Measurements from ENCODE around the gene PTGS2.
A peak's percentile ranks its signal among the peaks of the same experiment; 100 is the strongest.
"Not testable (repeated sequence)": the region's sequence is repeated elsewhere in the genome, so short reads cannot be mapped to it uniquely, and the experiment has no call there.

Gene PTGS2

DNA sequence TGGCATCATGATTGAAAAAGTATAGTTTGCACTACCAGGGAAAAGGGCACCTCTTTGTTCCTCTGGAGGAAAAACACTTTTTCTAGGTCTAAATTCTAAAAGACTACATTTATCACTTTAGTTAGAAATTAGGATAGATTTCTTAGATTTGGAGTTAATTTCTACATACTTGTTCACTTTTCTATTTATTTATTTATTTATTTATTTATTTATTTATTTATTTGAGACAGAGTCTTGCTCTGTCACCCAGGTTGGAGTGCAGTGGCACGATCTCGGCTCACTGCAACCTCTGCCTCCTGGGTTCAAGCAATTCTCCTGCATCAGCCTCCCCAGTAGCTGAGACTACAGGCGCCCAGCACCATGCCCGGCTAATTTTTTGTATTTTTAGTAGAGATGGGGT lies 32.2 kb downstream of the PTGS2 start:
- ATAC-seq, H3K4me3 Mint-ChIP-seq, H3K4me1 Mint-ChIP-seq, H3K27me3 Mint-ChIP-seq, H3K9me3 Mint-ChIP-seq, H3K27ac Mint-ChIP-seq, DNase-seq: not testable (repeated sequence)

DNA sequence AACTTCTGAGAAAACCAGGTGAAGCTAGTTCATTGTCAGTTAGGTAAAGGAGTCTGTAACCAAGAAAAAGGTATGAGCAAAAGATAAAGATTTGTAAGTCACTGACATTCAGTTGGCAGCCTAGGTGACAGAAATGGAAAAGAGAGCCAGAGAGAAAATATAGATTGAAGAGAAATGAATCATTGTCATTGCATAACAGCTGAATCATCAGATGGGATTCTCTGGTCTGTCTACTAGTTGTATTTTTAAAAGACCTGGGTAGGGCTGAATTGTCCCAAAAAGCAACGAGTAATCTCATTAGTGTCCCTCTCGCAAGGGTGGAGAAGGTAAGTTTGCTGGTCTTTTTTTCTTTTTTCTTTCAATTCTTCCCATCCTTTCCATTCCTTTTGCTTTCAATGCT lies 36.6 kb downstream of the PTGS2 start:
- H3K27me3 Mint-ChIP-seq = peaks cover 6% of the 10 kb centered on the region
- DNase-seq (no peak), ATAC-seq (no peak)

DNA sequence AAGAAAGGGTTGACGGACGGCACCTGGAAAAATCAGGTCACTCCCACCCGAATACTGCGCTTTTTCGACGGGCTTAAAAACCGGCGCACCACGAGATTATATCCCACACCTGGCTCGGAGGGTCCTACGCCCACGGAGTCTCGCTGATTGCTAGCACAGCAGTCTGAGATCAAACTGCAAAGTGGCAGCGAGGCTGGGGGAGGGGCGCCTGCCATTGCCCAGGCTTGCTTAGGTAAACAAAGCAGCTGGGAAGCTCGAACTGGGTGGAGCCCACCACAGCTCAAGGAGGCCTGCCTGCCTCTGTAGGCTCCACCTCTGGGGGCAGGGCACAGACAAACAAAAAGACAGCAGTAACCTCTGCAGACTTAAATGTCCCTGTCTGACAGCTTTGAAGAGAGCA lies 42.7 kb downstream of the PTGS2 start:
- H3K4me1 Mint-ChIP-seq, DNase-seq, H3K9me3 Mint-ChIP-seq, ATAC-seq, H3K27ac Mint-ChIP-seq, H3K4me3 Mint-ChIP-seq: not testable (repeated sequence)
- peaks cover 10% of the 10 kb centered on the region for H3K27me3 Mint-ChIP-seq

More for the DNA sequence above, 36.6 kb downstream of the PTGS2 start:
- H3K4me3 Mint-ChIP-seq = no peak overlapping the region
- no peaks in the 10 kb centered on the region for H3K9me3 Mint-ChIP-seq
- no peak overlapping the region for H3K27ac Mint-ChIP-seq
- no peaks in the 10 kb centered on the region for H3K4me1 Mint-ChIP-seq

DNA sequence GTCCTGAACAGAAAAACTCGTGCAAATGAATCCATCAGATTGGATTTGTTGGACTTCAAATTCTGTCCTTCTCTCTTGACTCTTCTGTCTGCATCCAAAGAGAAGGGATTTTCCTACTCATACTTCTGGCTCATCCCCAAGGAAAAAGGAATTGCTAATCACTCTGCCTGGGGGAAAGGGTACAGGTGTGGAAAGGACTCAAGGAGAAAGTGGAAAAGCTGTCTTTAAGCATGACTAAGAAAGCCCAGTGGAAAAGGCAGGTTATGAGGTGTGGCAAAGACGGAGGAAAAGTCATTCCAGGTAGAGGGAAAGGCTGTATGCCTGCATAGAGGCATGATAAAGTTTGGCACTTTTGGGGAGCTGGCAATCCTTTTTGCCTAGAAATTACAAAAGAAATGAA lies 43.4 kb downstream of the PTGS2 start:
- Mint-ChIP-seq H3K9me3 (peaks cover 0 to 4% of the 10 kb centered on the region in 2 donors), H3K4me1 (no peaks in the 10 kb centered on the region), H3K27me3 (peaks cover 10% of the 10 kb centered on the region), H3K27ac (no peak overlapping the region), H3K4me3 (no peak overlapping the region)
- DNase-seq (no peak), ATAC-seq (no peak)

DNA sequence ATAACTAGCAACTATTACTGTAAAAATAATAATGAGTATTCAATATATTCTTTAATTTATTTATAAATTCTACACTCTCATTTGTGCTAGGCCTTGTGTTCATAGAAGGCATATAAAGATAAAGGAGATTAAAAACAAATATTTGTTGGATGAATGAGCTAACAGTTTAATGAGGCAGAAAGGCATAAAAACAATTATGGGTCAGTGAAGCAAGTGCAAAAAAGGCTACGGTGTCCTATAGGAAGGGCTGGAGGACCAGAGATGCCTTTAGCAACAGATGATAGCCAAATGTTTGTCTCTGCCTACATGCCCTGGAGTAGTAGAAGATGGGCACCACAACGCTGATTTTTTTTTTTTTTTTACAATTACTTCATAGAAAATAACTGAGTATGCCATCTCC lies 45.7 kb downstream of the PTGS2 start:
- no peaks in the 10 kb centered on the region for H3K4me1 Mint-ChIP-seq
- peaks cover 10% of the 10 kb centered on the region for H3K27me3 Mint-ChIP-seq
- peaks cover 0 to 4% of the 10 kb centered on the region in 2 donors for H3K9me3 Mint-ChIP-seq
- ATAC-seq = no peak
- no peak overlapping the region for H3K4me3 Mint-ChIP-seq
- H3K27ac Mint-ChIP-seq = no peak overlapping the region
- no peak for DNase-seq

DNA sequence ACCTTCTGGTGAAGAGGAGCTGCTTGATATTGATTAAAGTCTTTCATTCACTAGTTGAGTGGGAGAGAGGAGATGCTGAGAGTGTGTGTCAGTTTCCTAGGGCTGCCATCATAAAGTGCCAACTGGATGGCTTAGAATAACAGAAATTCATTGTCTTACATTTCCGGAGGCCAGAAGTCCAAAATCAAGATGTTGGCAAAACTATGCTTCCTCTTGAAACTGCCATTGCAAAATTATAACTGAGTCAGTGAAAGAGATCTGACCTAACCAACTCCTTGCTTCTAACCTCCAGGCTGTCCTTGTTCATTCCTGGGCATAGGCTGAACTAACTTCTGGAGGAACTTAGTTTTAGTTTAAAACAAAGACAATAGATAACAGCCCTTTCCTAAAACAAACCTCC lies 47.1 kb downstream of the PTGS2 start:
- ATAC-seq (no peak), DNase-seq (no peak)
- H3K4me1 Mint-ChIP-seq = no peaks in the 10 kb centered on the region
- peaks cover 0 to 4% of the 10 kb centered on the region in 2 donors for H3K9me3 Mint-ChIP-seq
- H3K27me3 Mint-ChIP-seq = peaks cover 10% of the 10 kb centered on the region
- no peak overlapping the region for H3K27ac Mint-ChIP-seq
- no peak overlapping the region for H3K4me3 Mint-ChIP-seq

DNA sequence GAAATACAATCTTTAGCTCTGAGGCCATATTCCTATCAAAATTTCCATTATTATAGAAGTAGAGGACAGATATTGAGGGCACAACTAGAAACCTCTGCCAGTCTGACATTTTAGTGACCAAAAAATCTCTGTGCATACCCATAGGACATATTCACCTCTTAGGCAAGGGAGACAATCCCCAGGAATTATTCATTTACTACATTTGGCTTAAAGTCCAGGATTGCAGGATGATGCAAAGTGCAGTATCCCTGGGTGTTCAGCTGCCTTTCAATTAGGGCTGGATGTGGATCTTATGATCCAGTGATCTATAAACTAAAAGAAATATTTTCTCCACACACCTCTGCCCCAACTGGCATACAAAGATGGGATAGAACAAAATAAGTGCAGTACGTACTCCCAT lies 50.9 kb downstream of the PTGS2 start:
- H3K4me1 Mint-ChIP-seq = no peaks in the 10 kb centered on the region
- no peaks in the 10 kb centered on the region for H3K9me3 Mint-ChIP-seq
- DNase-seq (no peak), ATAC-seq (no peak)
- no peaks in the 10 kb centered on the region for H3K27me3 Mint-ChIP-seq
- H3K27ac Mint-ChIP-seq = no peak overlapping the region
- H3K4me3 Mint-ChIP-seq = no peak overlapping the region

DNA sequence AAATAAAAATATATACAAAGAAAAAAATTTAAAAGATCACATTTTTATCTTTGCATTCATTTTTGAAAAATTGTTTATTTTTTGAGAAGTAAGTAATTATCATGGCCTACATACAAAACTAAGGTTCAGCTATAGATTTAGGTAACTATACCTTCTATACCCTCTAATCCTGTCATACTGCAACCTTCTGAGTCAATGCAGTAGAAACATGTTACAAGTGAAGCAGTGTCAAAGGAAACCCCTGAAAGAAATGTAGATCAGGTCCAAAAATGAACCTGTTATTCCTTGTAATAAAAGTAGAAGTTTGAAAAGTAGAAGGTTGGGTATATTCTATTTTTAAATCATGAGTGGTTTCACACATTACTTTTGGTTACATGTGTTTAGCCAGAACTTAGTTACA lies 51.3 kb downstream of the PTGS2 start:
- Mint-ChIP-seq H3K4me3 (no peak overlapping the region), H3K9me3 (no peaks in the 10 kb centered on the region), H3K27ac (no peak overlapping the region), H3K4me1 (no peaks in the 10 kb centered on the region), H3K27me3 (no peaks in the 10 kb centered on the region)
- ATAC-seq = peak; percentile 60
- DNase-seq = no peak

DNA sequence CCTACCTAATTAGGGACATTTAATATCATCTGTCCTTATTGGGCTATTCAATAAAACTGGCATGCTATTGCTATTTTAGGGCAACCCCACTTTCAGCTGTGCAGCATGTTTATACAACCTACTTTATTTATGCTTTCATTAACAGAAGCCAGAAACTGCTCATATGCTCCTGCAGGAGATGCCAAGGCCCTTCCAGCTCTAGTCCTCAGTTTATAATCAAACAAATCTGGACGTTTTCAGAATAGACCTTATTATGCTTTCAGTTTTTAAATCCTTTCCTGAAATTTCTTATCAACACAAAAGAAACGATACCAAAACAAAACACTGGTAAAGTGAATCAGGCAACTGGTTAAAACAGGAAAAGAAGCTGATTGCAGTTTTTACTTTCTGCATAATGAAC lies 53.2 kb downstream of the PTGS2 start:
- Mint-ChIP-seq H3K27ac (no peak overlapping the region), H3K9me3 (no peaks in the 10 kb centered on the region), H3K4me1 (no peaks in the 10 kb centered on the region), H3K4me3 (no peak overlapping the region), H3K27me3 (no peaks in the 10 kb centered on the region)
- ATAC-seq (no peak), DNase-seq (no peak)

DNA sequence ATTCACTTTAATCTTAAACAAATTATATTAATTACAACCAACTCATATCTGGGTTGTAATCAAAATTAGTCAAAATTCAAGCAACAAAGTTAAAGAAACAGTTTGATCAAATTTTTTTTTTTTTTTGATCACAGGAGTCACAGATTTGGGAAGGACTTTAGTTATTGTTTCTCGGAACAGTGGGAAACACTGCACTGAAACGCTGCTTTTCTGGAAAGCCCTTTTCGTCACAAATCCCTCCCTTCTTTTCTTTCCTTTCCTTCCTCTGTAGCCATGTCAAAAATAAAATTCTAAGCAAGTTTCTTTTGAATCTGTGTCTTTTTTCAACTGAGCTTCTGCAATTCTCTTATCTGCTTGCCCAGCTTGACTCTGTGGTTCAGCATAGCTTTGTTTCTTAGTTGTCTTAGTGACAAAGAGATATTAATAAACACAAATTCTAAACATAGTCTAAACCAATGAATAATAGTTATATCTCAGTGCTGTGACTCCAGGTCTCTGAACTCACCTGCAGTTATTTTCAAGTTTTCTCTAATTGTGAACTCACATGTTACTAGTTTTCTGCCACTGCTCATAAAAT lies 53.8 kb downstream of the PTGS2 start:
- H3K9me3 Mint-ChIP-seq = no peaks in the 10 kb centered on the region
- peaks cover 2% of the 10 kb centered on the region for H3K4me1 Mint-ChIP-seq
- DNase-seq = no peak
- no peak overlapping the region for H3K4me3 Mint-ChIP-seq
- no peak for ATAC-seq
- H3K27me3 Mint-ChIP-seq = no peaks in the 10 kb centered on the region
- no peak overlapping the region for H3K27ac Mint-ChIP-seq

DNA sequence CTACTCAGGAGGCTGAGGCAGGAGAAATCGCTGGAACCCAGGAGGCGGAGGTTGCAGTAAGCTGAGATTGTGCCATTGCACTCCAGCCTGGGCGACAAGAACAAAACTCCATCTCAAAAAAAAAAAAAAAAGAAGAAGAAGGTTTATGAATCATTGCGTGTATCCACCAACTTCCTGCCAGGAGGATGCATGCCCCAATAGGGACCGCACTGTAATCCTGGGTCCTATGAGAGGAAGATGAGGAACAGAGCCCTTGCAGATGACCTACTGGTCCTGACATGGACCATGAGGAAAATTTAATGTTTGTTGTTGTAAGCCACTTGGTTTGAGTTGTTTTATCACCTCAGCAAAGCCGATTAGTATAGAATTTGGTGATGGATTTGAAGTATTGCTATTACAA lies 56.7 kb downstream of the PTGS2 start:
- no peak overlapping the region for H3K4me3 Mint-ChIP-seq
- H3K9me3 Mint-ChIP-seq = no peaks in the 10 kb centered on the region
- ATAC-seq = no peak

More for the DNA sequence above, 56.7 kb downstream of the PTGS2 start:
- Mint-ChIP-seq H3K4me1 (peaks cover 17% of the 10 kb centered on the region), H3K27me3 (no peaks in the 10 kb centered on the region), H3K27ac (no peak overlapping the region)
- DNase-seq = no peak

Data from stimulated activated naive CD8-positive, alpha-beta T cell treated with anti-CD3 and anti-CD28 coated beads, Interleukin-15, amount 100 ng/mL, for 72 hours (primary cell).